HEK293T (cell line): ENCODE data around the gene BNIP5.
A peak's percentile ranks its signal among the peaks of the same experiment; 100 is the strongest.

Source experiments
- CTCF ChIA-PET: fragments of 350-600 bp; formaldehyde crosslinking; extraction: SDS; loops from one replicate; lab custom pipeline; 2021; ENCODE audit warnings: antibody characterized with exemption, inconsistent platforms; lab: Yijun Ruan, JAX
- POLR2A ChIA-PET: fragments of 350-600 bp; formaldehyde crosslinking; extraction: SDS; loops from one replicate; lab custom pipeline; 2020; ENCODE audit warnings: antibody characterized with exemption, inconsistent platforms; lab: Yijun Ruan, JAX
- DNase-seq: peaks from one replicate; pipeline ENCODE4 v3.0.0; 2012; ENCODE audit warnings: mixed read lengths; ENCODE audit errors: extremely low spot score
- ARNT ChIP-seq: fragments of 450-650 bp; IDR thresholded peaks from 2 replicates; pipeline ENCODE4 v1.6.1; 2017; ENCODE audit warnings: mild to moderate bottlenecking
- BHLHE40 ChIP-seq: fragments of 450-650 bp; IDR thresholded peaks from 2 replicates; pipeline ENCODE4 v1.6.1; 2016; ENCODE audit warnings: mild to moderate bottlenecking, moderate library complexity, borderline replicate concordance
- CTBP1 ChIP-seq: fragments of 450-650 bp; IDR thresholded peaks from 2 replicates; pipeline ENCODE4 v1.6.1; 2016; ENCODE audit warnings: borderline replicate concordance
- ELF4 ChIP-seq: fragments of 450-650 bp; IDR thresholded peaks from 2 replicates; pipeline ENCODE4 v1.6.1; 2017; ENCODE audit warnings: antibody characterized with exemption
- FOXA1 ChIP-seq: fragments of 450-650 bp; IDR thresholded peaks from 2 replicates; pipeline ENCODE4 v1.6.1; 2016; ENCODE audit warnings: mild to moderate bottlenecking
- FOXK2 ChIP-seq: fragments of 450-650 bp; IDR thresholded peaks from 2 replicates; pipeline ENCODE4 v1.6.1; 2016; ENCODE audit warnings: mild to moderate bottlenecking
- FOXM1 ChIP-seq: fragments of 450-650 bp; IDR thresholded peaks from 2 replicates; pipeline ENCODE4 v1.6.1; 2017; ENCODE audit warnings: mild to moderate bottlenecking, borderline replicate concordance
- HDGF ChIP-seq: fragments of 450-650 bp; IDR thresholded peaks from 2 replicates; pipeline ENCODE4 v1.6.1; 2017; ENCODE audit warnings: antibody characterized with exemption, borderline replicate concordance
- L3MBTL2 ChIP-seq: fragments of 450-650 bp; conservative IDR thresholded peaks from 2 replicates; pipeline ENCODE4 v1.6.1; 2016; ENCODE audit warnings: mild to moderate bottlenecking
- LEF1 ChIP-seq: fragments of 450-650 bp; IDR thresholded peaks from 2 replicates; pipeline ENCODE4 v1.6.1; 2017; ENCODE audit warnings: mild to moderate bottlenecking, borderline replicate concordance
- NFRKB ChIP-seq: fragments of 450-650 bp; IDR thresholded peaks from 2 replicates; pipeline ENCODE4 v1.6.1; 2016; ENCODE audit warnings: mild to moderate bottlenecking, moderate library complexity
- SP1 ChIP-seq: fragments of 450-650 bp; IDR thresholded peaks from 2 replicates; pipeline ENCODE4 v1.6.1; 2017
- SUZ12 ChIP-seq: fragments of 450-650 bp; IDR thresholded peaks from 2 replicates; pipeline ENCODE4 v1.6.1; 2016; ENCODE audit warnings: mild to moderate bottlenecking
- TARDBP ChIP-seq: fragments of 450-650 bp; IDR thresholded peaks from 2 replicates; pipeline ENCODE4 v1.6.1; 2016
- ZNF384 ChIP-seq: fragments of 450-650 bp; IDR thresholded peaks from 2 replicates; pipeline ENCODE4 v1.6.1; 2016
- TF ChIP-seq, protein P1 (sequence below): fragments of 450-650 bp; IDR thresholded peaks from 2 replicates; pipeline ENCODE4 v1.6.1; 2016

The BNIP5 gene

DNA sequence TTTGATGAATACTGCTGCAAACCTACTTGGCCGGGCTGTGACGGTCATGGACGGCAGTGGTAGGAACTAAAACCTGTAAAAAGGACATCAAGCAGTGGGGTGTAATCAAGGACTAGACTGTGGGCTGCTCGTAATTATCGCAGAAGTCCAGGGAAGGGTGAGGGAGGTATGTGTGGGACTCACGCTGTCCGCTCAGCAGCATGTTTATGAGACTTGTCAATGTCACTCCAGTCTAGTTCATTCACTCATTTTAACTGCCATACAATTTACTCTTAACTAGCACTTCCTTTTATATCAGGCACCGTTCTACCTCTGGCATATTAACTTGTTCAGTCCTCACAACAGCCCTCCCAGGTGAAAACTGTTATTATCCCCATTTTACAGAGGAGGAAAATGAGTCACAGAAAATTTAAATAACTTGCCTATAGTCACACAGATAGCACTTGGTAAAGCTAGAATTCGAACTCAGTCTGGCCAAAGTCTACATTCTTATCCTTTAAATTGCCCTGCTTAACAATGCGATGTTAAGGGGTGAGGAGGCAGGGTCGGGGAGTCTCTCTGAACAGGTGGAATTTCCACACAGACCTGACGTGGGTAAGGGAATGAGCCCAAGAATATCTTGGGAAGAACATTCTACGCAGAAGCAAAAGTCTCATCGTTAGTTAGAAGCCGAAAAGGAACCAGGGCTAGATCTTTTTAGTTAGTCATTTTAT, 62.7 kb downstream of the BNIP5 start:
- no peak for DNase-seq
- no peak for TF ChIP-seq NFRKB
- TF ChIP-seq, protein P1, sequence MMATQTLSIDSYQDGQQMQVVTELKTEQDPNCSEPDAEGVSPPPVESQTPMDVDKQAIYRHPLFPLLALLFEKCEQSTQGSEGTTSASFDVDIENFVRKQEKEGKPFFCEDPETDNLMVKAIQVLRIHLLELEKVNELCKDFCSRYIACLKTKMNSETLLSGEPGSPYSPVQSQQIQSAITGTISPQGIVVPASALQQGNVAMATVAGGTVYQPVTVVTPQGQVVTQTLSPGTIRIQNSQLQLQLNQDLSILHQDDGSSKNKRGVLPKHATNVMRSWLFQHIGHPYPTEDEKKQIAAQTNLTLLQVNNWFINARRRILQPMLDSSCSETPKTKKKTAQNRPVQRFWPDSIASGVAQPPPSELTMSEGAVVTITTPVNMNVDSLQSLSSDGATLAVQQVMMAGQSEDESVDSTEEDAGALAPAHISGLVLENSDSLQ = peak; percentile 64
- POLR2A ChIA-PET = no interaction called here
- CTCF ChIA-PET = no interaction called here

DNA sequence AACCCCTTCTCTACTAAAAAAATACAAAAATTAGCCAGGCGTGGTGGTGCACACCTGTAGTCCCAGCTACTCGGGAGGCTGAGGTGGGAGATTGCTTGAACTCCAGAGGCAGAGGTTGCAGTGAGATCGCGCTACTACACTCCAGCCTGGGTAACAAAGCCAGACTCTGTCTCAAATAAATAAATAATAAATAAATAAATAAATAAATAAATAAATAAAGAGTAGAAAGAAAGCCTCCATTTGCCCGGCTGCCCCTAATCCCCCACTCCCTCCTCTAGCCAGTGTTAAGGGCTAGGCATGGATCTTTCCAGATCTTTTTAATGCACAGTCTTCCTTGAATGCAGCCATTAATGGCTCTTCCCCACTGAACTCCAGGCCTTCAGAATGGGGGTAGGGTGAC, 63.6 kb downstream of the BNIP5 start:
- CTCF ChIA-PET = no interaction called here
- TF ChIP-seq L3MBTL2 = no peak
- no peak for TF ChIP-seq FOXK2
- no peak for TF ChIP-seq LEF1
- POLR2A ChIA-PET = no interaction called here
- no peak for DNase-seq

DNA sequence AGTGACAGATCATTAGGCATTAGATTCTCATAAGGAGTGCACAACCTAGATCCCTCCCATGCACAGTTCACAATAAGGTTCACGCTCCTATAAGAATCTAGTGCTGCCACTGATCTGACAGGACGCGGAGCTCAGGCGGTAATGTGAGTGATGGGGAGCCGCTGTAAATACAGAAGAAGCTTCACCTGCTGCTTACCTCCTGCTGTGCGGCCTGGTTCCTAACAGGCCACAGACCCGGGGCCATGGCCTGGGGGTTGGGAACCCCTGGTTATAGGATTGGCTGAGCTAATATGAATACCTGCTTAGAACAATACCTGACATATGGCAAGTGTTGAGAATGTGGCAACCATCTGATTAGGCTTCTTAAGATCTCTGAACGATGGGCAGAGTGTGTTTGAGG, 64.5 kb downstream of the BNIP5 start:
- CTCF ChIA-PET = no interaction called here
- TF ChIP-seq FOXK2 (no peak), SP1 (no peak), NFRKB (no peak), BHLHE40 (no peak), LEF1 (no peak), L3MBTL2 (no peak), SUZ12 (no peak), ZNF384 (no peak), CTBP1 (no peak)
- TF ChIP-seq, protein P1 = no peak
- POLR2A ChIA-PET = no interaction called here
- no peak for DNase-seq

DNA sequence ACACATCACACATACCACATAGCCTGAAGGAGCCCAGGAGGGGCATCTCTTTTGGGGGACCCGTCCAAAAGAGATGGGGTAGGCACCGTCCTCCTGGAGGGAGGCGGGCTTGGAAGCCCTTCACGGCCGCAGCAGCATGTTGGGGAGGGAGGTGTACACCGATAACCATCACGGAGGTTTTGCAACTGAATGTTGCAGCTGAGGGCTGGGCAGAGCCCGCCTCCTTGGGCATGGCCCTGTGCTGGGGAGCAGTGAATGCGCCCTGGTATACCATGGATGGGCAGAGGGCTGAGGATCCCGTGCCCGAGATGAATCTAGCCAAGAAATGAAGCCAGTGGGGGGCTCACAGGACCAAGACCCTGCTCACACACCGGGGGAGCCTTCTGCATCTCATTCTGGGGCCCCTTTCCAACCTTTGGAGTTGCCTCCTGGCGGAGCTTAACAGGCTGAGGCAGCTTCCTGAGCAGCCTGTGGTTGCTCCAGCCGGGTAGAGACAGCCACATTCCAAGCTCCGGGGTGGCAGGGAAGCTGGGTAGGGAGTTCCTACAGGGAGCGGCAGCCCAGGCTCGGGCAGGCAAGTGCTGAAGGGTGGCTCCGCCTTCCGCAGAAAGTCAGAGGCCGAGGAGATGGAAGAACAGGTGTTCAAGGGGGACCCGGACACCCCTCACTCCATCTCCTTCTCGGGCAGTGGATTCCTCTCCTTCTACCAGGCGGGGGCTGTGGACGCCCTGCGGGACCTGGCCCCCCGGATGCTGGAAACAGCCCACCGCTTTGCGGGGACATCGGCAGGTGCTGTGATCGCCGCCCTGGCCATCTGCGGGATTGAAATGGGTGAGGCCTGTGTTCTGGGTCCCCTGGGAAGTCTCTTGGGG, 66.6 kb downstream of the BNIP5 start, which contains the start of gene PNPLA1:
PNPLA1 (plus strand) TSS at position 227 of the 872 bp plus-strand sequence; CDS start at position 627, 400 bp downstream.
- ChIA-PET CTCF (interaction anchor here (0.8 kb wide), 1 partner anchor 26 kb away, joined by 3 read pairs; no protein-coding TSS in a partner anchor), POLR2A (no interaction called here)
- DNase-seq = no peak
- no peak for TF ChIP-seq LEF1
- no peak for TF ChIP-seq HDGF
- no peak for TF ChIP-seq FOXA1
- no peak for TF ChIP-seq NFRKB
- TF ChIP-seq ELF4 = no peak
- TF ChIP-seq BHLHE40 = no peak
- TF ChIP-seq ZNF384 = no peak
- no peak for TF ChIP-seq FOXK2
- no peak for TF ChIP-seq FOXM1
- TF ChIP-seq TARDBP = no peak
- TF ChIP-seq CTBP1 = no peak
- TF ChIP-seq, protein P1 = no peak
- TF ChIP-seq L3MBTL2 = no peak
- TF ChIP-seq ARNT = no peak
- no peak for TF ChIP-seq SP1
- no peak for TF ChIP-seq SUZ12

DNA sequence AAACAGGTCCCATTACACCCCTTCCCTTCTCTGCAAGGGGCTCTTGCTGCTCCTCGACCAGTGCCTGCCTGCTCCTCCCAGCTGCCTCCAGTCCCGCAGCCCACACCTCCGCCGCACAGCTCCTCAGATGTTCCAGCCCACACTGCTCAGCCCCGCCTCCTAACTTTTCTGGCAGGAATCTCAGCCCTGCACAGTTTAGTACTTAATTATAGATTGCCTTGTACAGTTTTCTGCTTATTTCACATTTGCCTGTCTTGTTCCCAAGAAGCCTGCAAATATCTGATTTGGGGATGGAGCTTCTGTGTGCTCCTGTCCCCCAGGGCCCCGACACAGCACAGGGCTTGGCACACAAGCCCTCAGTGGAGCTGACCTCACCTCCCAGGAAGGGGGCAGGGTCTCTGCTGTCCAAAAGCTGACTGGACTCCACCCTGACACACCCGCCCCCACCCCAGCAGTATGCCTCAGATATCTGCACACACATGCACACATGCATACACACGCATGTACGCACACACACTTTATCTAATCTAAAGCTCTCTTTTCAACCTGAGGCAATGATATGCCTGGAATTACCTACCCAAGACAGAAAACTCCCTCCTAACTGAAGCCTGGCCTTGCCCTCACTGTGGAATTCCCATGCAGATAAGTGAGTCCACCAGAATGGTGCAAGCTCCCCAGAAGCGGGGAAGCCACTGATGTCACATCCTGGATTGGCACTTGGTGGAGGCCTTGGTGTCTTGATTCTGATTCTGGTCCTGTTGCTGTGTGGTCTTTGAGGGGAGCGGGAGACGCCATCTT, 68.0 kb downstream of the BNIP5 start:
- DNase-seq = no peak
- no peak for TF ChIP-seq ELF4
- TF ChIP-seq NFRKB = no peak
- TF ChIP-seq LEF1 = no peak
- no peak for TF ChIP-seq ARNT
- TF ChIP-seq HDGF = no peak
- TF ChIP-seq, protein P1 = no peak
- TF ChIP-seq FOXM1 = no peak
- TF ChIP-seq FOXA1 = no peak
- TF ChIP-seq ZNF384 = no peak
- no peak for TF ChIP-seq L3MBTL2
- no peak for TF ChIP-seq SP1
- ChIA-PET CTCF (no interaction called here), POLR2A (no interaction called here)
